SK-N-SH (cell line): ENCODE measurements around the gene C16orf92. TPM values are rescaled to one million over a fixed set of nuclear protein-coding genes. Genes with fewer than 3 reads are reported as not detected.

Experiments
- CTCF ChIA-PET: fragments of 300-600, 350-600 bp; formaldehyde crosslinking; extraction: SDS; loops from one replicate; lab custom pipeline; 2021; lab: Yijun Ruan, JAX
- POLR2A ChIA-PET: fragments of 350-600 bp; sonication (Branson Sonifier 250); formaldehyde crosslinking; extraction: SDS; loops from one replicate; lab custom pipeline; 2020; ENCODE audit warnings: antibody characterized with exemption, inconsistent platforms; lab: Yijun Ruan, JAX
- DNase-seq: peaks from one replicate; pipeline ENCODE4 v3.0.0; 2012
- H2AFZ ChIP-seq: fragments of 200-600 bp; sonication (generic); 2 replicates; pipeline ENCODE4 v1.8.1; 2016; ENCODE audit warnings: antibody characterized with exemption, mild to moderate bottlenecking, low read depth
- H3F3A ChIP-seq: fragments of 200-600 bp; sonication (generic); replicated peaks from 2 replicates; pipeline ENCODE3; 2016; ENCODE audit warnings: antibody characterized with exemption, mild to moderate bottlenecking; ENCODE audit not compliant: insufficient read depth
- H3K27ac ChIP-seq, 2 experiments: fragments of 200-500 bp in 1 of 2; fragments of 200-600 bp in 1 of 2; sonication (Bioruptor generic) in 1 of 2; sonication (generic), shearing (Covaris generic) in 1 of 2; 2 replicates each; pipeline versions ENCODE4 v1.5.1 to v1.6.1; 2014 to 2016; ENCODE audit warnings: low read depth in 2 of 2, inconsistent platforms in 1 of 2, low read length in 1 of 2, mild to moderate bottlenecking in 1 of 2, mixed read lengths in 1 of 2
- H3K27me3 ChIP-seq: fragments of 200-600 bp; sonication (generic), shearing (Covaris generic); 2 replicates; pipeline ENCODE4 v1.6.1; 2016; ENCODE audit warnings: mixed run types; ENCODE audit not compliant: insufficient read depth
- H3K36me3 ChIP-seq, 2 experiments: fragments of 200-500 bp in 1 of 2; fragments of 200-600 bp in 1 of 2; sonication (Bioruptor generic) in 1 of 2; sonication (generic) in 1 of 2; replicated peaks in 1 of 2; 2 replicates each; pipeline versions ENCODE3 to v1.5.1; 2014 to 2016; ENCODE audit warnings: low read length in 1 of 2, mild to moderate bottlenecking in 1 of 2; ENCODE audit not compliant: insufficient read depth in 2 of 2, control insufficient read depth in 1 of 2
- H3K4me1 ChIP-seq, 2 experiments: fragments of 200-500 bp in 1 of 2; fragments of 200-600 bp in 1 of 2; sonication (Bioruptor generic) in 1 of 2; sonication (generic), shearing (Covaris generic) in 1 of 2; 2 replicates each; pipeline versions ENCODE4 v1.5.1 to v1.6.1; 2014 to 2016; ENCODE audit warnings: low read depth in 1 of 2, low read length in 1 of 2, mixed run types in 1 of 2; ENCODE audit not compliant: insufficient read depth in 2 of 2, control insufficient read depth in 1 of 2
- H3K4me2 ChIP-seq: fragments of 200-600 bp; sonication (generic), shearing (Covaris generic); 2 replicates; pipeline ENCODE4 v1.6.1; 2017; ENCODE audit warnings: mixed run types
- H3K4me3 ChIP-seq, 2 experiments: fragments of 200-500 bp in 1 of 2; fragments of 200-600 bp in 1 of 2; sonication (Bioruptor generic) in 1 of 2; sonication (generic), shearing (Covaris generic) in 1 of 2; 2 replicates each; pipeline versions ENCODE4 v1.5.1 to v1.8.1; 2014 to 2016; ENCODE audit warnings: low read depth in 2 of 2, inconsistent platforms in 1 of 2, low read length in 1 of 2, mild to moderate bottlenecking in 1 of 2, mixed read lengths in 1 of 2, moderate library complexity in 1 of 2
- H3K79me2 ChIP-seq: fragments of 200-600 bp; sonication (generic); 2 replicates; pipeline ENCODE4 v1.8.1; 2017; ENCODE audit warnings: mild to moderate bottlenecking; ENCODE audit not compliant: insufficient read depth
- H3K9ac ChIP-seq: fragments of 200-600 bp; sonication (generic); 2 replicates; pipeline ENCODE4 v1.6.1; 2017; ENCODE audit warnings: mixed run types
- H3K9me2 ChIP-seq: fragments of 200-600 bp; sonication (generic); 2 replicates; pipeline ENCODE4 v1.6.1; 2017; ENCODE audit warnings: mixed run types
- H3K9me3 ChIP-seq: fragments of 200-600 bp; sonication (generic); 2 replicates; pipeline ENCODE4 v1.6.1; 2017; ENCODE audit warnings: mixed run types, mild to moderate bottlenecking, moderate library complexity
- H4K20me1 ChIP-seq: fragments of 200-600 bp; sonication (generic); 2 replicates; pipeline ENCODE4 v1.6.1; 2017; ENCODE audit warnings: mild to moderate bottlenecking, mixed run types; ENCODE audit not compliant: insufficient read depth
- CHD2 ChIP-seq: fragments of 150-350 bp; IDR thresholded peaks from 2 replicates; pipeline ENCODE4 v1.6.1; 2018; ENCODE audit warnings: low read length; ENCODE audit not compliant: partially characterized antibody
- EP300 ChIP-seq, 2 experiments: IDR thresholded peaks; 2 replicates each; pipeline versions ENCODE4 v1.4.0 to v1.6.1; 2012; ENCODE audit warnings: borderline replicate concordance in 1 of 2, low read depth in 1 of 2, low read length in 1 of 2
- FOSL2 ChIP-seq: IDR thresholded peaks from 2 replicates; pipeline ENCODE4 v1.4.0; 2012; ENCODE audit warnings: low read depth, mild to moderate bottlenecking, moderate library complexity, borderline replicate concordance
- FOXJ3 ChIP-seq: sonication (generic); formaldehyde crosslinking; IDR thresholded peaks from 2 replicates; pipeline ENCODE4 v1.5.1; 2020; ENCODE audit warnings: mild to moderate bottlenecking, missing genetic modification reagents
- GABPA ChIP-seq: IDR thresholded peaks from 2 replicates; pipeline ENCODE4 v1.4.0; 2012; ENCODE audit warnings: low read depth, mild to moderate bottlenecking
- JUND ChIP-seq: IDR thresholded peaks from 2 replicates; pipeline ENCODE4 v1.4.0; 2012
- MEF2A ChIP-seq: IDR thresholded peaks from 2 replicates; pipeline ENCODE4 v1.4.0; 2012; ENCODE audit warnings: low read depth, borderline replicate concordance
- MXI1 ChIP-seq: IDR thresholded peaks from 2 replicates; pipeline ENCODE4 v1.6.1; 2012; ENCODE audit warnings: mild to moderate bottlenecking, low read depth, low read length, improper control_type of control experiment
- NFIC ChIP-seq: IDR thresholded peaks from 2 replicates; pipeline ENCODE4 v1.4.0; 2012; ENCODE audit warnings: borderline replicate concordance
- NRF1 ChIP-seq: IDR thresholded peaks from 2 replicates; pipeline ENCODE4 v1.6.1; 2012; ENCODE audit warnings: low read depth, mild to moderate bottlenecking, low read length
- POLR2AphosphoS5 ChIP-seq: IDR thresholded peaks from 2 replicates; pipeline ENCODE4 v1.6.1; 2012; ENCODE audit warnings: low read depth, low read length
- RAD21 ChIP-seq: IDR thresholded peaks from 2 replicates; pipeline ENCODE4 v1.6.1; 2012; ENCODE audit warnings: mild to moderate bottlenecking, low read length
- RCOR1 ChIP-seq: fragments of 150-350 bp; IDR thresholded peaks from 2 replicates; pipeline ENCODE4 v1.6.1; 2017; ENCODE audit warnings: antibody characterized with exemption, low read length
- RFX5 ChIP-seq: IDR thresholded peaks from 2 replicates; pipeline ENCODE4 v1.6.1; 2012; ENCODE audit warnings: mild to moderate bottlenecking, improper control_type of control experiment, low read length
- RXRA ChIP-seq: IDR thresholded peaks from 2 replicates; pipeline ENCODE4 v1.4.0; 2012; ENCODE audit warnings: low read depth, mild to moderate bottlenecking, borderline replicate concordance
- SIN3A ChIP-seq: IDR thresholded peaks from 2 replicates; pipeline ENCODE4 v1.6.1; 2012; ENCODE audit warnings: low read depth, mild to moderate bottlenecking, low read length, moderate library complexity, borderline replicate concordance
- SMC3 ChIP-seq: IDR thresholded peaks from 2 replicates; pipeline ENCODE4 v1.6.1; 2012; ENCODE audit warnings: low read depth, low read length, improper control_type of control experiment
- TCF12 ChIP-seq: IDR thresholded peaks from 2 replicates; pipeline ENCODE4 v1.4.0; 2012
- TEAD4 ChIP-seq: IDR thresholded peaks from 2 replicates; pipeline ENCODE4 v1.4.0; 2012; ENCODE audit warnings: mild to moderate bottlenecking, borderline replicate concordance; ENCODE audit not compliant: insufficient read depth
- YY1 ChIP-seq: IDR thresholded peaks from 2 replicates; pipeline ENCODE4 v1.4.0; 2012; ENCODE audit warnings: low read depth, mild to moderate bottlenecking
- WGBS: methylation state at CpG from one replicate; pipeline ENCODE4 v1.1.6; 2017; ENCODE audit warnings: low lambda C conversion rate; 5-methylcytosine and 5-hydroxymethylcytosine counted together
- polyA plus RNA-seq, 3 experiments: library from polyadenylated mRNA; depleted of rRNA; stranded (reverse); fragments of >200 nt; gene quantifications; 2 replicates each; pipeline ENCODE4 v1.2.3, GENCODE V29; 2012
- TF ChIP-seq, protein P1 (sequence below): fragments of 150-350 bp; IDR thresholded peaks from 2 replicates; pipeline ENCODE4 v1.6.1; 2017; ENCODE audit warnings: antibody characterized with exemption, low read length, low read depth, borderline replicate concordance
- TF ChIP-seq, protein P2 (sequence below): IDR thresholded peaks from 2 replicates; pipeline ENCODE4 v1.4.0; 2012; ENCODE audit warnings: low read depth
- TF ChIP-seq, protein P3 (sequence below): fragments of 150-350 bp; IDR thresholded peaks from 2 replicates; pipeline ENCODE4 v1.6.1; 2016; ENCODE audit warnings: mild to moderate bottlenecking, low read depth, low read length
- TF ChIP-seq, protein P4 (sequence below): IDR thresholded peaks from 2 replicates; pipeline ENCODE4 v1.4.0; 2012; ENCODE audit warnings: low read depth, borderline replicate concordance
- TF ChIP-seq, protein P5 (sequence below): IDR thresholded peaks from 2 replicates; pipeline ENCODE4 v1.6.1; 2012; ENCODE audit warnings: mild to moderate bottlenecking, low read depth, low read length, moderate library complexity

Gene C16orf92
- polyA plus RNA-seq, 1 of the 3 experiments (the other 2 are of a cell fraction) = not detected

DNA sequence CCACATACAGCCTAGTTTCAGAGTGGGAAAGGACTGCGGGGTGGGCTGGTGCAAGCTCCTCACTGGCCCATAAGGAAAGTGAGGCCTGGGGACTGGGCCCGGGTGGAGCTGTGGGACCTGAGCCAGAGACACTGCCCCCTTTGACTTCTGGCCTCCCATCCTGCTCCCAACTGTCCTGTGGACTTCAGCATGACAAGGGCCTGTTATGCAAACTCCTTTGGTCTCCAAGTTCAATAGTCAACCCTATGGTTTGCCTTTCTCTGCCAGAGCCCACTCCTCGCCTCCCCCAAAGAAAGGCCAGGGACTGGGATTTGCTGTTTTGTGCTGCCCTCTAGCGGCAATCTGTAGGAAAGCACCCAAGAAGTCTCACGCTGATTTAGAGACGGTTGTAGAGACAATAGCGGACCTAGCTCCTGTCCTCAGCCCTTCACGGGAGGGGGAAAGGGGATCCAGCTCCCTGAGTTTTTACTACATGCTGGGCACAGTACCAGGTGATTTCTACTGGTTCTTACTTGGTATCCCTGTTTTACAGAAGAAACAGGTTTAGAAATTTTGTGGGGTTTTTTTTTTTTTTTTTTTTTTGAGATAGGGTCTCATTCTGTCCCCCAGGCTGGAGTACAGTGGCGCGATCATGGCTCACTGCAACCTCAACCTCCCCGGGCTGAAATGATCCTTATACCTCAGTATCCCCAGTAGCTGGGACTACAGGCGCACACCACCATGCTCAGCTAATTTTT, 9.3 kb downstream of the C16orf92 start (continued):
- TF ChIP-seq NRF1 (no peak), CHD2 (no peak), RXRA (no peak), MXI1 (0 out of 2 replicates have a peak, but pooled peaks have one; percentile 20), RFX5 (no peak), FOSL2 (no peak), RAD21 (peak; percentile 92), SIN3A (peak; percentile 39; the same call in 1 of the 2 replicates), NFIC (no peak), SMC3 (peak; percentile 49), GABPA (no peak)
- TF ChIP-seq, protein P1, sequence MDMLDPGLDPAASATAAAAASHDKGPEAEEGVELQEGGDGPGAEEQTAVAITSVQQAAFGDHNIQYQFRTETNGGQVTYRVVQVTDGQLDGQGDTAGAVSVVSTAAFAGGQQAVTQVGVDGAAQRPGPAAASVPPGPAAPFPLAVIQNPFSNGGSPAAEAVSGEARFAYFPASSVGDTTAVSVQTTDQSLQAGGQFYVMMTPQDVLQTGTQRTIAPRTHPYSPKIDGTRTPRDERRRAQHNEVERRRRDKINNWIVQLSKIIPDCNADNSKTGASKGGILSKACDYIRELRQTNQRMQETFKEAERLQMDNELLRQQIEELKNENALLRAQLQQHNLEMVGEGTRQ = no peak
- TF ChIP-seq, protein P2, sequence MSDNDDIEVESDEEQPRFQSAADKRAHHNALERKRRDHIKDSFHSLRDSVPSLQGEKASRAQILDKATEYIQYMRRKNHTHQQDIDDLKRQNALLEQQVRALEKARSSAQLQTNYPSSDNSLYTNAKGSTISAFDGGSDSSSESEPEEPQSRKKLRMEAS = no peak
- TF ChIP-seq, protein P3, sequence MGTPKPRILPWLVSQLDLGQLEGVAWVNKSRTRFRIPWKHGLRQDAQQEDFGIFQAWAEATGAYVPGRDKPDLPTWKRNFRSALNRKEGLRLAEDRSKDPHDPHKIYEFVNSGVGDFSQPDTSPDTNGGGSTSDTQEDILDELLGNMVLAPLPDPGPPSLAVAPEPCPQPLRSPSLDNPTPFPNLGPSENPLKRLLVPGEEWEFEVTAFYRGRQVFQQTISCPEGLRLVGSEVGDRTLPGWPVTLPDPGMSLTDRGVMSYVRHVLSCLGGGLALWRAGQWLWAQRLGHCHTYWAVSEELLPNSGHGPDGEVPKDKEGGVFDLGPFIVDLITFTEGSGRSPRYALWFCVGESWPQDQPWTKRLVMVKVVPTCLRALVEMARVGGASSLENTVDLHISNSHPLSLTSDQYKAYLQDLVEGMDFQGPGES = no peak

DNA sequence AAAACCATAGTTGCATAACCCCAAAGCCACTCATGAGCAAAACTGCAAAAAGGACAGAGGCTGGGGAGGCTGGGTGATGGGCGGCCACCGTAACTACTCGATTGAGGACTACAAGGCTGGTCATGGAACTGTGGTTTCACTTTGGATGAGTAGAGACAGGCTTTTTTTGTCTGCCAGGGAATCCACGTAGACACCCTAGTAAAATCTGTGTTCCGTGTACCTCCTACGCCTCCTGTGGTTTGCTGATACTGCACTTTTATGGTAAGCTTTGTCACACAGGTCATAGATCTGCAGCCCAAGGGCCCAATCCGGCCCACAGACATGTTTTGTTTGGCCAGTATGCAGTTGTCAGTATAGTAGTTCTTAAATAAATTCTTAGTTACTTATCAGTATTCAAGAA, 10.3 kb downstream of the C16orf92 start:
- Histone ChIP-seq H3K4me1 (peaks cover 6 to 26% of the 10 kb centered on the region in 2 experiments; a peak in 2 of 4 replicates), H3K27me3 (no peaks in the 10 kb centered on the region), H3K27ac (no peak overlapping the region), H3K9me3 (no peaks in the 10 kb centered on the region), H3K4me2 (no peak overlapping the region), H3F3A (no peaks in the 10 kb centered on the region), H3K9me2 (no peaks in the 10 kb centered on the region), H3K4me3 (no peak overlapping the region), H2AFZ (no peak overlapping the region), H4K20me1 (no peaks in the 10 kb centered on the region), H3K9ac (no peak overlapping the region), H3K79me2 (no peaks in the 10 kb centered on the region), H3K36me3 (no peaks in the 10 kb centered on the region)
- POLR2A ChIA-PET = interaction anchor here (1.4 kb wide), 1 partner anchor 20 kb away, joined by 4 read pairs; a partner anchor contains a TSS
- TF ChIP-seq EP300 (IDR thresholded peaks at IDR 0.05; ENCODE audit: borderline replicate concordance in 1 of 2, low read depth in 1 of 2, low read length in 1 of 2) = no peak
- TF ChIP-seq RCOR1 = no peak
- no peak for TF ChIP-seq TEAD4
- TF ChIP-seq, protein P2 = no peak
- no peak for TF ChIP-seq JUND
- TF ChIP-seq POLR2AphosphoS5 = no peak
- no peak for TF ChIP-seq FOSL2
- no peak for TF ChIP-seq YY1
- TF ChIP-seq, protein P4, sequence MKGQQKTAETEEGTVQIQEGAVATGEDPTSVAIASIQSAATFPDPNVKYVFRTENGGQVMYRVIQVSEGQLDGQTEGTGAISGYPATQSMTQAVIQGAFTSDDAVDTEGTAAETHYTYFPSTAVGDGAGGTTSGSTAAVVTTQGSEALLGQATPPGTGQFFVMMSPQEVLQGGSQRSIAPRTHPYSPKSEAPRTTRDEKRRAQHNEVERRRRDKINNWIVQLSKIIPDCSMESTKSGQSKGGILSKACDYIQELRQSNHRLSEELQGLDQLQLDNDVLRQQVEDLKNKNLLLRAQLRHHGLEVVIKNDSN = no peak
- no peak for TF ChIP-seq MEF2A
- TF ChIP-seq, protein P5, sequence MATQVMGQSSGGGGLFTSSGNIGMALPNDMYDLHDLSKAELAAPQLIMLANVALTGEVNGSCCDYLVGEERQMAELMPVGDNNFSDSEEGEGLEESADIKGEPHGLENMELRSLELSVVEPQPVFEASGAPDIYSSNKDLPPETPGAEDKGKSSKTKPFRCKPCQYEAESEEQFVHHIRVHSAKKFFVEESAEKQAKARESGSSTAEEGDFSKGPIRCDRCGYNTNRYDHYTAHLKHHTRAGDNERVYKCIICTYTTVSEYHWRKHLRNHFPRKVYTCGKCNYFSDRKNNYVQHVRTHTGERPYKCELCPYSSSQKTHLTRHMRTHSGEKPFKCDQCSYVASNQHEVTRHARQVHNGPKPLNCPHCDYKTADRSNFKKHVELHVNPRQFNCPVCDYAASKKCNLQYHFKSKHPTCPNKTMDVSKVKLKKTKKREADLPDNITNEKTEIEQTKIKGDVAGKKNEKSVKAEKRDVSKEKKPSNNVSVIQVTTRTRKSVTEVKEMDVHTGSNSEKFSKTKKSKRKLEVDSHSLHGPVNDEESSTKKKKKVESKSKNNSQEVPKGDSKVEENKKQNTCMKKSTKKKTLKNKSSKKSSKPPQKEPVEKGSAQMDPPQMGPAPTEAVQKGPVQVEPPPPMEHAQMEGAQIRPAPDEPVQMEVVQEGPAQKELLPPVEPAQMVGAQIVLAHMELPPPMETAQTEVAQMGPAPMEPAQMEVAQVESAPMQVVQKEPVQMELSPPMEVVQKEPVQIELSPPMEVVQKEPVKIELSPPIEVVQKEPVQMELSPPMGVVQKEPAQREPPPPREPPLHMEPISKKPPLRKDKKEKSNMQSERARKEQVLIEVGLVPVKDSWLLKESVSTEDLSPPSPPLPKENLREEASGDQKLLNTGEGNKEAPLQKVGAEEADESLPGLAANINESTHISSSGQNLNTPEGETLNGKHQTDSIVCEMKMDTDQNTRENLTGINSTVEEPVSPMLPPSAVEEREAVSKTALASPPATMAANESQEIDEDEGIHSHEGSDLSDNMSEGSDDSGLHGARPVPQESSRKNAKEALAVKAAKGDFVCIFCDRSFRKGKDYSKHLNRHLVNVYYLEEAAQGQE = no peak
- no peak for TF ChIP-seq NRF1
- TF ChIP-seq FOXJ3 (CRISPR knock-in tag) = no peak
- no peak for TF ChIP-seq SIN3A
- TF ChIP-seq TCF12 = no peak
- DNase-seq = no peak
- WGBS = 74% methylated on average over 7 of the region's 7 CpGs
- CTCF ChIA-PET = interaction anchor here (0.9 to 3.9 kb wide), 12 partner anchors 7 to 225 kb away, joined by 3 to 43 read pairs (median 18); partner anchors contain the start of genes ASPHD1, C16orf92, MVP and SEZ6L2
